HG03280 (cell line): ENCODE results near the gene PRKRA.
"Not testable (repeated sequence)": the region's sequence is repeated elsewhere in the genome, so short reads cannot be mapped to it uniquely, and the experiment has no call there.

Experiments
- ATAC-seq: cut with Tn5 transposase; IDR thresholded peaks from one replicate; pipeline ENCODE4 v1.9.1; 2021; ENCODE audit warnings: mild to moderate bottlenecking, moderate library complexity; ENCODE audit not compliant: unreplicated experiment

The PRKRA gene

DNA sequence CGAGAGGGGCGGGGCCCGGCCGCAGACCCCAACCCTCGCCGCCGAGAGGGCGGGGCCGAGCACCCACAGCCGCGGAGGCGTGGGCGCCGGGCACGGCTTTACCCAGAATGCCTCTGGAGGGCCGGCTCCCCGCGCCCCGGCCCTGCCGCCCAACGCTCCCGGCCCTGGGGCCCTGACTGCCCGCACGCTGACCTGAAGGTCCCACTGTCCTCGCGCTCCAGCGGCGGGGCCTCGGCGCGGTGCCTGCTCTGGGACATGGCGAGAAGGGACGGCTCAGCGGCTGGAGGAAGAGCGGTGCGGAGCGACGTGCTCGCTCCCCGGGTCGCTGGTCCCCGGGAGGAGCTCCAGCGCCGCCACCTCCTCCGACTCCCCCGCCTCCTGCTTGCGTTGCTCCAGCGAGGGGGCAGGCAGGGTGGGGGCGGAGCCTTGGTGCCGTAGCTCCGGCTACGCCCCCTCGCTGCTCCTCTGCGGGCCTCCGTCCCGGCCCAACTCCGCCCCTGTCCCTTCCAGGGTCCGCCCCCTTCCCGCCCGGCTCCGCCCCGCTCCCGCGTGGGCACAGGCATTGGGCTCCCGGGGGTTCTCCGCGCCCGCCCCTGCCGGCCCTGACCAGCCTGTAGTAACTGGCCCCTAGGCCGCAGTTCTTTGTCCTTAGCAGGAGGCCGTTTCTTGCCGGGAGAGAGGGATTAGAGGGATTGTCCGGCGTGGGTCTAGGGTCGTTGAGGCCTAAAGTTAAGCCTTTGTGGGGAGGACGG, at the start of gene PRKRA, which contains the start of gene PJVK:
PRKRA (minus strand) TSS at position 402 of the 752 bp plus-strand sequence; CDS start at position 257, 145 bp downstream.
PJVK (plus strand) TSS at position 605 of the 752 bp plus-strand sequence. CDS start 2,032 bp downstream, outside the sequence.
- ATAC-seq = peak; percentile 86

DNA sequence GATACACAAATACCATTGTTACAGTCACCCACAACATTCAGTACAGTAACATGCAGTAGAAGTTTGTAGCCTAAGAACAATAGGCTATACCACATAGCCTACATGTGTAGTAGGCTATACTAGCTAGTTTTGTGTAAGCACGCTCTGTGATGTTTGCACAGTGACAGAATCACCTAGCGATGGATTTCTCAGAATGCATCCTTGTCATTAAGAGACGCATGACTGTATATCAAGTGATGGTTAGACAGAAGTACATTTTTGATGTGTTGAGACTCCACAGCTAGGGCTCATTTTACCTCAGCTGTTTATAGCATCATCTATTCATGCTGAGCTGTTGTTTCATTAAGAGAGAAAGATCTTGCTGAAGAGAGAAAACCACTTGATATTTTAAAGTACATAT, 48.7 kb upstream of the PRKRA start:
- no peak for ATAC-seq

DNA sequence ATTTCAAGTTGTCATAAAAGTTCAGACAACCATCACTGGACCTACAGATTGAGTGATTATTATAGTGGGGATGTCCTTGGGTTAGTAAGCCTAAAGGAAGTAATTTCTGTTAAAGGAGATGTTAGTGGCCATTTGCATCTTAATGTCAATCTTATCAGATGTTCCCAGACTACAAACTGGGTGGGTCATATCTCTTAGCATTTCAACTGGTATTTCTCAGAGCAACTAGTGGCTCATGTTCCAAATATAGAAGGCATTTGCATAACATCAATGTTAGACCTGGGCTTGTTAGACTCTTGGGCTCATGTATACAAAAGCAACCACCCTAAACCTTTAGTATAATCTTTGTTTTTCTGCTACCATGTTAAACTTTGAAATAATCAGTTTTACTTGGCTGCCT, 47.2 kb upstream of the PRKRA start:
- no peak for ATAC-seq

DNA sequence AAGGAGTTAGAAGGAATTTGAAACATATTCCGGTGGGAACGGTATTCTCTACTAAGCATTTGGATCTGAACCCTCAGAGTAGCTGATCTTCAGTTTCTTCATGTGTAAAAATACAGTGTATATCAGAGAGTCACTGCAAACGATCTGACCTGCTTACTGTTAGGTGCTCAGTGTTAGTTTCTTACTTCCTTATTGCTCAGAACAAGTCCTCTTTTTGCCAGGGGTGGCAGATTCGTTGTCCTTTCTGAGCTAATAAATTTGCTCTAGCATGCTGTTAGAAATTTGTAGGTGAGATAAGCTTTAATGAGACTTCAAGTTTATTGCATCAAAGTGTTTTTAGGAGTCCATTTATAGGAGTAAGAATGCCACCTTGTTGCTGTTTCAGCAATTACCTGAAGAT, 45.1 kb upstream of the PRKRA start:
- no peak for ATAC-seq

GRCh38 chr2:178491612-178492011, 40.6 kb upstream of the PRKRA start:
- ATAC-seq = no peak

- ATAC-seq = no peak
Measured at GRCh38 chr2:178485356-178485755, 34.4 kb upstream of the PRKRA start.

DNA sequence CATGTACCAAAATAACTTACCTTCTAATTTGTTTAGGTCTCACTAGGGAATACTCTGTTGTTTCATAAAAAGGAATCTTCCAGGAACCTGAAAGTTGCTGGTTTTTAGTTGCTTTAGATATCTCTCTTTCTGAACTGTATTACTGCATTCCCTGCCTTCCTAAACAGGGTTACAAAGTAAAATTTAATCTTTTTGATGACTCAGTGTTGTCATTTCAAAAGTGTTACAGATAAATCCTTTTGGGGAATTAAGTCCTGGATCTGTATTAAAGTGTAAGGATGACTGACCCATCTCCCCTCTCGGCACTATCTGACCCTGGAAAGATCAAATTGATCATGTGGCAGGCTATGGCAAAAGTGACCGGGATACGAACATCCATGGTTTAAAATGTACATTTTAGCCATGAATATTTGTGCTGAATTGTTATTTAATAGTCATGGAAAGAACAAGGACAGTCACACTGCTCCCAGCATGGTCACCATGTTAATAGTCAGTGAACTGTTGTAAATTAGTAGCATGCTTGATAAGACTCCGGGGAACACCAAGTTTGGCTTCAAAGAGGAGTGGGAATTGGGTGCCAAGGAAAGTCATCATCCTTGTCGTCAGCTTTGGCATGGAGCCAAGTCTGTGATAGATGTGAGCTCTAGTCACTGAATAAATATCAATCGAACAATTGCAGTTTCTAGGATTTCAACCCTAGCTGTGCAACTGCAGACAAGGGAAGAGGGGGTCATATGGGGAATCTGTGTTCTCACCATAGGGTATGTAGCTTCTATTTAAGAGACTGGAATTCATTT, 33.5 kb upstream of the PRKRA start:
- no peak for ATAC-seq

- ATAC-seq = peak; percentile 20
Measured at GRCh38 chr2:178482437-178482836, 31.5 kb upstream of the PRKRA start.

GRCh38 chr2:178480227-178481181, 29.5 kb upstream of the PRKRA start, which contains the start of gene PLEKHA3:
PLEKHA3 (plus strand) TSS chr2:178480457; CDS start chr2:178480870, 413 bp downstream.
- peak; percentile 62 for ATAC-seq

DNA sequence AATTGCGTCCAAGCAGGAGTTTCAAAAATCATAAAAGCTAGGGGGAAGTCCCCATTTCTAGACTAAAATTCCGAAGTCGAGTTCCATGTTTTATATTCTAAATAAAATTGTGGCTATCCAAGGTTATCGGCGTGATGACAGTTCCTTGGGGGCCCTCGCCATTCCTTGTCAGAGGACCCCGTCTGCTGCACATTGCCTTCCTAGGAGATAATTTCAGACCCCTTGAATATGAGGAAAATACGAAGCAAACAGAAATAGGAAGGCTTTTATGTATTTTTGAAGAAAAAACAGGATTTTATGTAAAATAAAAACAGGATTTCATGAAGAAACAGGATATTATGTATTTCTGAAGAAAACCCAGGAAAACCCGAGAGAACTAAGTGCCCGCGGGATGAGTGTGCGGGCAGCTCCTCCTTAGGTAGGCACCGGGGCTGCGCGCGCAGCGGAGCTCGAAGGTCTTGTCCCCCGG, 28.8 kb upstream of the PRKRA start:
- ATAC-seq = no peak

DNA sequence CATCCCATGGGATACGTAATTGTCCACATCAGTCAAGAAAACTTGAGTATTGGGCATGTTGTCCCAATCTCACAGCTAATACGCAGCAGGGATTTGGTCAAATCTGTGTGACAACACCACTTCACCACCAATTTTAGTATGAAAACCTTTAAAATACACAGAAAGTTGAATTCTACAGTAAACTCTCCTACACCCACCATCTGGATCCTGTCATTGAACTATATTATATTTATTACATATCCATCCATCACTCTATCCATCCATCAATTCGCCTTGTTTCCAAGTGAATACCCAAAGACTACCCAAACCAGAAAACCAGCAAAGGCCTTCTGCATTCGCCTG, 28.3 kb upstream of the PRKRA start:
- ATAC-seq = no peak

GRCh38 chr2:178478439-178479274, 27.7 kb upstream of the PRKRA start, which contains the start of gene FKBP7:
FKBP7 (minus strand) TSS chr2:178478600; CDS start chr2:178478499, 101 bp downstream.
- ATAC-seq = peak; percentile 60

DNA sequence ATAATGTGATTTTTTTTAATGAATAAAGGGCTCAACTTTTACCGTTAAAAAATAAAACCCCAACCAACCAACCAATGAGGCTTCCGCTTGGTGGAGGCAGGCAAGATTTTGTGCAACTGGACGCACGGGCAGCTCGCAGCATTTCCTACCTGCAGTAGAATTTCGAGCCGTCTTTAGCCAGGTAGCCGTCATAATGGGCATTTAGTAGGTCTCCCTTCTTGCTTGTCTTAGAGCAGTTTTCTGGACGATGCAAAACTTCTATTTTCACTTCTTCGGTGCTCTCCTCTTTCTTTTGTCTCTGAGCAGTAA, 27.1 kb upstream of the PRKRA start:
- ATAC-seq = peak; percentile 5

GRCh38 chr2:178477443-178478129, 26.6 kb upstream of the PRKRA start:
- ATAC-seq = no peak

DNA sequence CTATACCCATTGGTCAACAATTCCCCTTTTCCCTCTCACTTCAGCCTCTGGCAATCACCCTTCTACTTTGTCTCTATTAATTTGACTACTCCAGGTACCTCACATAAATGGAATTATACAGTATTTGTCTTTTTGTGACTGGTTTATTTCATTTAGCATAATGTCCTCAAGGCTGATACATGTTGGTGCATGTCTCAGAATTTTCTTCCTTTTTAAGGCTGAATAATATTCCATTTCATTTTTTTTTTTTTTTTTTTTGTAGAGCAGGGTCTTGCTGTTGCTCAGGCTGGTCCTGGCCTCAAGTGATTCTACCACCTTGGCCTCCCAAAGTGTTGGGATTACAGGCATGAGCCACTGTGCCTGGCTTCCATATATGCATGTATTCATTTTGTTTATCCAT, 25.5 kb upstream of the PRKRA start:
- no peak for ATAC-seq

DNA sequence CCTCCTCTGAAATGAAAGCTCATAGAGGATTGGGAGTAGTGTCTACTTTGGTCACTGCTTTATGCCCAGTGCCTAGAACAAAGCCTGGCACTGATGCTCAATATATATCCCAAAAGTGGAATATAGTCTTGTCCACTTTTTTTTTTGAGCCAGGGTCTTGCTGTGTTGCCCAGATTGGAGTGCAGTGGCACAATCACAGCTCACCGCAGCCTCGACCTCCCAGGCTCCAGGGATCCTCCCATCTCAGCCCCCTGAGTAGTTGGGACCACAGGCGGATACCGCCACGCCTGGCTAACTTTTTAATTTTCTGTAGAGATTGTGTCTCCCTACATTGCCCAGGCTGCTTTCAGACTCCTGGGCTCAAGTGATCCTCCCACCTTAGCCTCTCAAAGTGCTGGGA, 23.6 kb upstream of the PRKRA start:
- no peak for ATAC-seq

DNA sequence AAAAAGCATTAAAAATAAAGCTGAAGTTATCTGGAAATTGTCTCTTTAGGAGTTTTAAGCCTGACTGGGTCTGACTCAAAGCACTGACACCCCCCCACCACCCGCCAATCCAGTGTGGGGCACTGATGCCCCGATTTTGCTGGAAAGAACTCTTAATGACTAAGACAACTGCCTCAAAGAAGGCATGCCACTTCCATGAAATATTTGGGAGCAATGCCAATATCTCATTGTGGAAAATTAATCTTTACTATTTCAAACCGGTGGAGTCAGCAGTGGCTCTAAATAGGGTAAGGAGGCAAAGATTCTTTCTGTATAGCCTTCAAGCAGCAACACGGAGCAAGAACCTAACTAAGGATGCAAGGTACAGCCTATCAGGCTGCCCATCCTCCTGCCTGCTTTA, 23.0 kb upstream of the PRKRA start:
- no peak for ATAC-seq

DNA sequence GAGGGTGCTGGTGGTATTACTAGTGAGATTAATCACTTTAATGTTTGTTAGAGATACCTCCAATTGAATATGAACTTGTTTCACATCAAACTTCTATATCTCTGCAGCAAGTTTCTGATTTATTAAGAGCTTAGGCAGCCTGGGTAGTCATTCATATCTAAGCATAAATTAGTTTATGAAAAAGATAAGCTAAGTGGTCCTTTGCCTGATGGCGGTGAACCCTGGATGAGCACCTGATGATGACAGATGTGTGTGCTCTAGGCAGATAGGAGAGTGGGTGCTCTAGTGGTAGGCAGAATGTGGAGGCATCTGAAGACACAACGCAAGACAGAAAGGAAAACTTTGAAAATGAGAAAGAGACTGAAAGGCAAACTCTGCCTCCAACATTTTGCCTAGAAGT, 22.4 kb upstream of the PRKRA start:
- no peak for ATAC-seq

GRCh38 chr2:178471313-178471712, 20.3 kb upstream of the PRKRA start:
- not testable (repeated sequence) for ATAC-seq
